Measurements from ENCODE around the gene PARVB.
"Not testable (repeated sequence)": the region's sequence is repeated elsewhere in the genome, so short reads cannot be mapped to it uniquely, and the experiment has no call there.

Gene PARVB

GRCh38 chr22:44110656-44111055 lies 86.6 kb downstream of the PARVB start:
- DNase-seq (ENCODE audit: low read depth) = not testable (repeated sequence)

GRCh38 chr22:44111562-44112155 lies 87.6 kb downstream of the PARVB start:
- no peak for DNase-seq (ENCODE audit: low read depth)

- DNase-seq (ENCODE audit: low read depth) = no peak
These were observed 88.1 kb downstream of the PARVB start for GRCh38 chr22:44112191-44112590.

- no peak for DNase-seq (ENCODE audit: low read depth)
These were observed 92.2 kb downstream of the PARVB start for GRCh38 chr22:44116331-44116730.

GRCh38 chr22:44116755-44117684 lies 92.9 kb downstream of the PARVB start:
- no peak for DNase-seq (ENCODE audit: low read depth)

- DNase-seq (ENCODE audit: low read depth) = no peak
These were observed 93.6 kb downstream of the PARVB start for GRCh38 chr22:44117746-44118145.

GRCh38 chr22:44118645-44119315 lies 94.7 kb downstream of the PARVB start:
- no peak for DNase-seq (ENCODE audit: low read depth)

GRCh38 chr22:44119669-44120313 lies 95.7 kb downstream of the PARVB start:
- no peak for DNase-seq (ENCODE audit: low read depth)

GRCh38 chr22:44120314-44120704 lies 96.2 kb downstream of the PARVB start:
- DNase-seq (ENCODE audit: low read depth) = no peak

- no peak for DNase-seq (ENCODE audit: low read depth)
These were observed 101.3 kb downstream of the PARVB start for GRCh38 chr22:44125421-44125820.

- no peak for DNase-seq (ENCODE audit: low read depth)
These were observed 102.7 kb downstream of the PARVB start for GRCh38 chr22:44126807-44127206.

- no peak for DNase-seq (ENCODE audit: low read depth)
These were observed 103.3 kb downstream of the PARVB start for GRCh38 chr22:44127356-44127755.

- DNase-seq (ENCODE audit: low read depth) = no peak
These were observed 105.0 kb downstream of the PARVB start for GRCh38 chr22:44128958-44129618.

- DNase-seq (ENCODE audit: low read depth) = no peak
These were observed 105.5 kb downstream of the PARVB start for GRCh38 chr22:44129619-44129976.

GRCh38 chr22:44130076-44130711 lies 106.1 kb downstream of the PARVB start:
- DNase-seq (ENCODE audit: low read depth) = no peak

- DNase-seq (ENCODE audit: low read depth) = no peak
These were observed 107.3 kb downstream of the PARVB start for GRCh38 chr22:44131412-44131811.

- DNase-seq (ENCODE audit: low read depth) = no peak
These were observed 108.0 kb downstream of the PARVB start for GRCh38 chr22:44131989-44132685.

- no peak for DNase-seq (ENCODE audit: low read depth)
These were observed 108.6 kb downstream of the PARVB start for GRCh38 chr22:44132724-44133123.

GRCh38 chr22:44133161-44133560 lies 109.1 kb downstream of the PARVB start:
- DNase-seq (ENCODE audit: low read depth) = no peak

GRCh38 chr22:44133901-44134571 lies 109.9 kb downstream of the PARVB start:
- DNase-seq (ENCODE audit: low read depth) = no peak
